Measurements from ENCODE around the gene DLGAP3.

DNA sequence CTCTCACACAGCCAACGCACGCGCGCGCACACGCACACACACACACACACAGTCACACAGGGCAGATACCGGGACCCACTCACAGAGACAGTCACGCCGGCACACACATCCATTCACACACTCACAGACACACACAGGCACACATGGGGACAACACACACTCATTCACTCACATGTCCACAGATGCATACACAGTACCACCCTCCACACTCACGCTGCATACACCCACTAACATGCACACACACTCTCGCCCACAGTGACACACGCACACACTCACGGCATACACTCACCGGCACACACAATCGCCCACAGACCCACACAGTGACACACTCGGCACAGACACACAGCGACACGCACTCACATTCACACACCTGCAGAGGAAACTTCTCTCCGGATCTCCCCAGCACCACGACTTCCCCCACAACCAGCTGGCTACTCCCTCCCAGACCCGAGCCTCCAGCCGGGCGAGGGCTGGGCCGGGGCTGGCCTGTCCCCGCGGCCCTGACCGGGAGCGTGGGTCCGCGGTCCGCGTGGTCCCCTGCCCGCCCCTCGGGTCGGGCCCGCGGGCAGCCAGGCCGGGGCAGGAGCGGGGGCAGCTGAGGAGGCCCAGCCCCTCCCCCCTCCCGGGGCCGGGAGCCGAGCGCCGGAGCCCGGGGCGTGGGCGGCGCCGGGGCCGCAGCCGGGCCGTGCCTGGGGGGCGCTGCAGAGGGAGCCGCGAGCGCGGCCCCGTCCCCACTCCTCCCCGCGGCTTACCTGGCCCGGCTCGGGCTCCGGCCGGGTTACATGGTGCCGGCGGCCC lies 552 bp downstream of the DLGAP3 start:
- TF ChIP-seq, protein P1, sequence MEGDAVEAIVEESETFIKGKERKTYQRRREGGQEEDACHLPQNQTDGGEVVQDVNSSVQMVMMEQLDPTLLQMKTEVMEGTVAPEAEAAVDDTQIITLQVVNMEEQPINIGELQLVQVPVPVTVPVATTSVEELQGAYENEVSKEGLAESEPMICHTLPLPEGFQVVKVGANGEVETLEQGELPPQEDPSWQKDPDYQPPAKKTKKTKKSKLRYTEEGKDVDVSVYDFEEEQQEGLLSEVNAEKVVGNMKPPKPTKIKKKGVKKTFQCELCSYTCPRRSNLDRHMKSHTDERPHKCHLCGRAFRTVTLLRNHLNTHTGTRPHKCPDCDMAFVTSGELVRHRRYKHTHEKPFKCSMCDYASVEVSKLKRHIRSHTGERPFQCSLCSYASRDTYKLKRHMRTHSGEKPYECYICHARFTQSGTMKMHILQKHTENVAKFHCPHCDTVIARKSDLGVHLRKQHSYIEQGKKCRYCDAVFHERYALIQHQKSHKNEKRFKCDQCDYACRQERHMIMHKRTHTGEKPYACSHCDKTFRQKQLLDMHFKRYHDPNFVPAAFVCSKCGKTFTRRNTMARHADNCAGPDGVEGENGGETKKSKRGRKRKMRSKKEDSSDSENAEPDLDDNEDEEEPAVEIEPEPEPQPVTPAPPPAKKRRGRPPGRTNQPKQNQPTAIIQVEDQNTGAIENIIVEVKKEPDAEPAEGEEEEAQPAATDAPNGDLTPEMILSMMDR (IDR thresholded peaks at IDR 0.05) = no peak
- no peak for TF ChIP-seq POLR2A (IDR thresholded peaks at IDR 0.05)

Measured in heart left ventricle (tissue), 13 donors.